Thyroid gland (tissue), 4 donors: ENCODE results near the gene SMURF2.

Experiments
- POLR2A ChIP-seq, 2 donors: fragments of 450-650 bp; IDR thresholded peaks; one replicate each; pipeline ENCODE4 v1.6.1; 2017; ENCODE audit warnings: antibody characterized with exemption in 2 of 2, mild to moderate bottlenecking in 2 of 2, moderate library complexity in 1 of 2
- TF ChIP-seq, protein P1 (sequence below), 6 experiments: fragments of 200-600 bp in 3 of 6; fragments of 450-650 bp in 3 of 6; sonication (generic) in 3 of 6; IDR thresholded peaks; one replicate each; pipeline ENCODE4 v1.5.1; 2016 to 2019; ENCODE audit warnings: antibody characterized with exemption in 6 of 6, mild to moderate bottlenecking in 2 of 6, inconsistent platforms in 1 of 6, moderate library complexity in 1 of 6

GRCh38 chr17:64547319-64547718 lies 114.8 kb downstream of the SMURF2 start:
- TF ChIP-seq, protein P1, sequence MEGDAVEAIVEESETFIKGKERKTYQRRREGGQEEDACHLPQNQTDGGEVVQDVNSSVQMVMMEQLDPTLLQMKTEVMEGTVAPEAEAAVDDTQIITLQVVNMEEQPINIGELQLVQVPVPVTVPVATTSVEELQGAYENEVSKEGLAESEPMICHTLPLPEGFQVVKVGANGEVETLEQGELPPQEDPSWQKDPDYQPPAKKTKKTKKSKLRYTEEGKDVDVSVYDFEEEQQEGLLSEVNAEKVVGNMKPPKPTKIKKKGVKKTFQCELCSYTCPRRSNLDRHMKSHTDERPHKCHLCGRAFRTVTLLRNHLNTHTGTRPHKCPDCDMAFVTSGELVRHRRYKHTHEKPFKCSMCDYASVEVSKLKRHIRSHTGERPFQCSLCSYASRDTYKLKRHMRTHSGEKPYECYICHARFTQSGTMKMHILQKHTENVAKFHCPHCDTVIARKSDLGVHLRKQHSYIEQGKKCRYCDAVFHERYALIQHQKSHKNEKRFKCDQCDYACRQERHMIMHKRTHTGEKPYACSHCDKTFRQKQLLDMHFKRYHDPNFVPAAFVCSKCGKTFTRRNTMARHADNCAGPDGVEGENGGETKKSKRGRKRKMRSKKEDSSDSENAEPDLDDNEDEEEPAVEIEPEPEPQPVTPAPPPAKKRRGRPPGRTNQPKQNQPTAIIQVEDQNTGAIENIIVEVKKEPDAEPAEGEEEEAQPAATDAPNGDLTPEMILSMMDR (IDR thresholded peaks at IDR 0.05): no peak
- no peak for TF ChIP-seq POLR2A (IDR thresholded peaks at IDR 0.05)
